HG02943 (cell line): ENCODE data around the gene ICAM5.
"Not testable (repeated sequence)": the region's sequence is repeated elsewhere in the genome, so short reads cannot be mapped to it uniquely, and the experiment has no call there.

Source experiments
- ATAC-seq: cut with Tn5 transposase; IDR thresholded peaks from one replicate; pipeline ENCODE4 v1.9.1; 2021; ENCODE audit warnings: mild to moderate bottlenecking, low read depth, moderate library complexity; ENCODE audit not compliant: unreplicated experiment

The ICAM5 gene

GRCh38 chr19:10317857-10318462 is 28.2 kb downstream of the ICAM5 start:
- ATAC-seq = no peak

GRCh38 chr19:10318807-10319682 is 29.3 kb downstream of the ICAM5 start:
- no peak for ATAC-seq

DNA sequence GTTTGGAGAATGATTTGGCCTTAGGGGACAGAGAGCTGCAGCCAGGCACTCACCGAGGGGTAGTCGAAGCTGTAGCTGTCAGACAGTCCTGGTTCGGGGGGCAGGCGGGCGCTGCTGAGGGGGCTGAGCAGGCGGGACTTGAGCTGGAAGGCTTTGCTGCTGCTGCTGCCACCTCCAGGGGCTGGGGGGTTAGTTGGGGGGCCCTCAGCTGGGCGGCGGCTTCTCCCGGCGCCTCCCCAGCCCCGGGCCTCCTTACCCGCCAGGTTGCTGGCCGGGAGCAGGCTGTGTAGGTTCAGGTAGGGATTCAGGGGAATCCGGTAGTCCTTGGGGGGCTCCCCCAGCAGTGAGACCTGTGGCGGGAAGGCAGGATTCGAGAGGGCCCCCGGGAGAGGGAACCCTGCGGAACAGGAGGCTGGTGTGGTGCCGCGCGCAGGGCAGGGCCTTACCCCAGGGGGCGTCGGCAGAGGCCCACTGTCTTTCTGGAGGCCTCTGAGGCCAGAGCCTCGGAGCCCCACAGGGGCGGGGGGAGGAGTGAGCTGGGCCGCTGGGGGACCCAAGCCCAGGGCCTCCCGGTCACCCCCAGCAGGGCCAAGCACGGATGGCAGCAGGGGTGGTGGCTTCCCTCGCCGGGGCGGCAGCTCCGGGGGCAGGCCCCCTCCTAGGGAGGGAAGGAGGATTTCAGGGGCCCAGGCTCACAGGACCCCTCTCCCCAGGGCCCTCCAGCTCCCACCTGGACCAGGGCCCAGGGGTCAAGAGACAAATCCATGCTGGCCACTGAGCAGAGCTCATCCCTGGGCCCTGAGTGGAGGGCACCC is 31.1 kb downstream of the ICAM5 start:
- no peak for ATAC-seq

DNA sequence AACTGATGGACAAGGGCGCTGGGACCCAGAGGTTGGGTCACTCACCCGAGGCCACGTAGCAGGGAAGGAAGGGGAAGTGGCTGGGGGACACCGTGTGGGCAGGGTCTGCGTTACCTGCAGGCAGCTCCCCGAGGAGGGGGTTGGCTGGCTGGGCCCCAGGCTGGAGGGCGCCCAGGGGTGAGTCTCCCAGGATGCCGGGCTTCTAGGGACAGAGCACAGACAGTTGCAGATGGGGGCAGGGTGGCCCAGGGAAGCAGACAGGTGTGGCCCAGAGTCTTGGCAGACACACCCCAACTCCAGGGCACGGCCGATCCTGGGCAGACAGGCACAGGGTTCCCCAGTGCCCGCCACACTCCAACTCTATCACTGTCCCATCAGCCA is 31.7 kb downstream of the ICAM5 start:
- ATAC-seq = no peak

DNA sequence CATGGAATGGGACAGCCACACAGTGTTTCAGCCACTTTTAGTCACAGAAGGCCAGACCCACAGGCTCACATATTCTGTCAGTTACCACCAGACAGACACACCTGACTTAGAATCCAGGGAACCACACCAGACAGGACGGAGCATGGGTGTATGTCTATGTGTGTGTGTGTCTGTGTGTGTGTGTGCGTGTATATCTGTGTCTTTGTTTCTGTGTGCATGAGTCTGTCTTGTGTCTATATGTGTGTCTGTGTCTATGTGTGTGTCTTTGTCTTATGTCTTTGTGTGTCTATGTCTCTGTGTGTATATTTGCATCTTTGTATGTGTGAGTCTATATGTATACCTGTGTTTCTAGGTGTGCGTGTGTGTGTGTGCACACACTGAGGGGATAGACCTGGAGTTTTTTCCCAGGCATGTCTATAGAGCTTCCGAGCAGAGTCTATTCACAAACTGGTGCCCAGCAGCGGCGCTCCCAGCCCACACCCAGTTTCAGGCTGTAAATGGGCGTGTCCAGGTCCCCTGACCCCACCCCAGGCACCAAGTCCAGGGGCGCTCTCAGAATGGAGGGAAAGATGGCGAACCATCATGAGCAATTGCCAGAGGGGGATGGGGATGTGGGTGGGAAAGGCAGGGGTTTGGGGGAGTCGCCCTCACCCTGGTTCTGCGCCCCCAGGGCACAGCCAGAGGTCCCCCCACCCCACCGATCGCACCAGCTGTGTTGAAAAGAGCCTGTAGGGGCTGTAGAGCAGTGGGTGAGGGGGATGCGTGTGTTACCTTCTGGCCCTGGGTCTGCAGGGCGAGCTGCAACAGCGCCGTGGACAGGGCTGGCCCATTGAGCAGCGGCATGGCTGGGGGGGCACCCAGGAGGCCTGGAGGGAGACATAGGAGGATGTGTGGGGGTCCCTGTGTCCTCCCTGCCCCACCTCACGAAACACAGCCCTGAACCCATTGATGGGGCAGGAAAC is 32.4 kb downstream of the ICAM5 start:
- ATAC-seq = no peak

DNA sequence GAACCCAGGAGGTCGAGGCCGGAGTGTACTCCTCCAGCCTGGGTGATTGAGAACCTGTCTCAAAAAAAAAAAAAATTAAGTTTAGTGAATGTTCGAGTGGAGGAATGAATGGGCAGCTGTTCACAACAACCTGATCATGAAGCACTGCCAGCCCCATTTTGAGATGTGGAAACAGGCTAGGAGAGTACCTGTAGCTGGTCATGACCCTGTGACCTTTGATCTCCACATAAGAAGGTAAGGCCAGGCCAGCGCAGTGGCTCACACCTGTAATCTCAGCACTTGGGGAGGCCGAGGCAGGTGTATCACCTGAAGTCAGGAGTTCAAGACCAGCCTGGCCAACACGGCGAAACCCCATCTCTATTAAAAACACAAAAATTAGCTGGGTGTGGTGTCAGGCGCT is 36.0 kb downstream of the ICAM5 start:
- ATAC-seq = no peak

DNA sequence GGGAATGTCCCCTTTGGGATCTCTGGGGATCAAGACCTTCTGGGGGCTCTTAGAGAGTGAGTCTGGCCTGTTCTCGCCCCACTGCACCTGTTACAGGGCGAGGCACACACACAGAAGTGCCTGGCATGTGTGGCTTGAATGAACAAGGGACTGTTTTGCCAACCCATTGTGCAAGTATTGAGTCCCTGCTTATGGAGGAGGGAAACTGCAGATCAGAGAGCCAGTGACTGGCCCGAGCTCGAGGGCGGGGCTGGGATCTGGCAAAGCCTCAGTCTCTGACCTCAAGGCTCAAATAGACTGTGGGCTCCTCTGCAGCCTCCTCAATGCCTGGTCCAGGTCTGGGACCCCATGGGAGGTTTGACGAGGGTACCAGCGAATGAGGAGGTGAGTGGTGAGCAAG is 38.0 kb downstream of the ICAM5 start:
- ATAC-seq = no peak

GRCh38 chr19:10328558-10329429 is 39.0 kb downstream of the ICAM5 start:
- ATAC-seq = no peak

GRCh38 chr19:10329555-10329954 is 39.8 kb downstream of the ICAM5 start:
- no peak for ATAC-seq

DNA sequence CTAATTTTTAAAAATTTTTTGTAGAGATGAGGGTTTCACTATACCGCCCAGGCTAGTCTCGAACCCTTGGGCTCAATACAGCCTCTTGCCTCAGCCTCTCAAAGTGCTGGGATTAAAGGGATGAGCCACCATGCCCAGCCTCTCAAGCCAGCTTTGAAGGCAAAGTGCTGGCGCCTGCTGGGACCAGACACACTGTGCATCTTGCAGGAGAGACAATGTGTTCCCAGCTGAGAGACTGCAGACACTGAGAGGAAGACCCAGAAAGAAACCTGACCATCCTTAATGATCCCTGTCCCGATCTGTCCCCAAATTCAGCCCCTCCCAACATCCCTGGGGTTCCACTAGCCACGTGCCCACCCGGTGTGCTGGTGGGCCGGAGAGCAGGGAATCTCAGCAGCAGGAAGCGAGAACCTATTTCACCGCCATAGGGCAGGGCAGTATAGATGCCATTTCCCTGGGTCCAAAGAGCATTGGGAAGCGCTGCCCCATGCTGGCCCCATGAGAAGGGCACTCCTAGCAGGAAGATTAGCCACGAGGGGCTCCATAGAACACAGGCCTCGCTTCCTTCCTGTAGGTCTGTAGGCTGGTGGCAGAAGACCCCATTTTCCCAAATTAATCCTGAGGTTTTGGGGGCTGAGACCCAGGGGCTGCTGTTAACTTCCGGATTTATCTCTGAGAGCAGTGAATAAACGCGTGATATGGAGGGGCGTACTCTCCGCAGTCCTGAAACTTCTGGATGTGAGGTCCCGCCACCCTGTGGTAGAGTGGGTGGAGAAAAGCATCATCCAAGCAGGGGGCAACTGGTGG is 42.6 kb downstream of the ICAM5 start:
- ATAC-seq = no peak

DNA sequence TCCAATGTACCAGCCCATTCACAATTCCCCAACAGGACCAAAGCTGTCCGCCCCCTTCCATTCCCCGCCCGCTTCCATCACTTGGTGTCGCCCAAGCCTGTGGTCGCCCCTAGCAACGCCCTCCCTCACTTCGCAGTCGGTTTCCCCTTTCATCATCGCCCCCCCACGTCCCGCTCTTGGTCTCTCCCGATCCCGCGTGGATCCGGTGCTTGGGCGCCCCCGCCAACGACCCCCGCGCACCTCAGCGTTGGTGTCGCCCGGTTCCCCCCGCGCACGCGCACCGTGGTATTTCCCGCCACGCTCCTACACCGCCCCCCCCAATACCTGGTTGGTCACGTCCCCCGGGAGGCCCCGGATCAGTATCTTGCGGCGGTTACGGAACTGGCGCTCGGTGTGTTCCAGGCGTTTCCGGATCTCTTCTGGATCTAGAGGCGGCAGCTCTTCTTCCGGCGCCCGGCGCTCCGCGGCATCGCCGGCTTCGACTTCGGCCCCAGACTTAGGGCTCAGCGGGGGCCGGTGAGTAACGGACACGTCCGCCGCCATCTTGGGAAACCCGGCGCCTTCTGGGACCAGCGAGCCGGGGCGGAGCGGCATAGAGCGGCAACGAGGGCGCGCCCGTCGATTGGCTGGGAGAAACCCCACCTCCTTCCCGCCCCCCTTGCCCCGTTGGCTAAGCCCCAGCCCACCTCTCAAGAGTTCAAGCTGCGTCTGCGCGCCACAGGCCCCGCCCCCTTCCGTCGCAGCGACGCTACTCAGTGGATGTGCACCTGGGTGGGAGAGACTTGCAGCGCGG is 43.4 kb downstream of the ICAM5 start, which contains the start of gene RAVER1:
RAVER1 (minus strand) TSS at position 565 of the 793 bp plus-strand sequence; CDS start at position 543, 22 bp downstream.
- peak; percentile 75 for ATAC-seq

DNA sequence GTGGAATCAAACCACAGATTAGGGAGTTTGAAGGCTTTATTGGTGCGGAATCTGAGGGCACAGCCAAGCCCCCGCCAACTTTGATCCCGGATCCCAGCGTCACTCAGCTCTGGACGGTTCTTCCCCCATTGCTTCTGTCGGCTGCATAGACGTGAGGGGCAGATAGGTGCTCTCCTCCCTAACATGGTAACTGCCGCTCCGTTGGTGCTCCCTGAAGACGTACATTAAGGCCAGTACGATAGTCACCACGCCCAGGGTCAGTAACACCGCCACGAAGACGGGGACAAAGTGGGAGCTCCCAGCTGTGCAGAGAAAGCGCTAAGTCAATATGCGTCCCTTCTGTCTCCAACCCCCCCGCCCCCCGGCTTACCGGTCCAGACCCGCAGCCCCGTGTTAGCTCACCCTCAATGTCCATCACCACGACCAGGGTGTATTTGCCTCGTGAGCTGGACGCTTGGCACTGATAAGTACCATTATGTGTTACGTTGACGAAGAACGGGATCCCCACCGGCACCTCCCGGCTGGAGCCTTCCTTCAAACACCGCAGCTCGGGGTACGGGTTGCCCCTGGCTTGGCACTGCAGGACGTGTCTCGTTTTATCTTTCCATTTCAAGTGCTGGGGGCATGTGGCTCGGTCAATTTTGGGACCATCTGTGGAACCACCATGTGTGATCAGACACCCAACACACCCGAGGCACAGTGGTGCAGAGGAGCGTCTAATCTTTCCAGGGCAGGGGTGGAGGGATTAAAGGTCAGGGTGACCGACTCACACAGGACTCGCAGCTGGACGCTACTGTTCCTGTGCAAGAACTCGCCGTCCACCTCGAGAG is 44.2 kb downstream of the ICAM5 start:
- no peak for ATAC-seq

DNA sequence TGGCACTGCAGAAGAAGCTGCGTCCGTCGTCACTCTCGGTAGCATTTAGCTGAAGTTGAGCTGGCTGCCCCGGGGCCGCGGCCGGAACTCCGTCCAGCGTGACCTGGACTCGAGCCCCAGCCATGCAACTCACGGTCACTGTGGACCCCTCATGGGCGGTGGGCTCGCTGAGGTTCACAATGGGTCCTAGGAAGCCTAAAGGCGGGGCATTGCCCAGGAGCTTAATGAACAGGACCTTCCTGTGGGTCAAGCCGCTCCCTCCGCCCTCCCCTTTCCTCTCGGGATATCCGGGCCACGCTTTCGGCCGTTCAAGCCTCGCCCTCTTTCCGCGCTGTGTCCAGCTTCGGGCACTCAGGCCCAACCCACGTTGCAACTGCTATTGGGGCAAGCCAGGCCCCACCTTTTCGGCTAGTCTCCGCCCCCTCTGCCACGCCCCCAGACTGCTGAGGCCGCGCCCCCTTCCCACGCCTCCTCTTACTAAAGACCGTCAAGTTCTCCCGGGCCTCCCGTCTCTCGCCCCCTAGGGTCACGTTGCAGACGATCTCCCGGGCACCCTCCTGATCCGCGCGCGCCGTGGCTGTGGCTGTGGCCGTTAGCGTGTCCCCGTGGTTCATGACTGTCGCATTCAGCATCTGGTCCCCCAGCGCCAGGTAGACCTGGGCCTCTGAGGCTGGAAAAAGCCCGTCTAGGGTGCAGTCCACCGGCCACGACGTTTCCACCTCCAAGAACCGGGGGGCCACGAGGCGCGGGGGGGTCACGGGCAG is 45.0 kb downstream of the ICAM5 start:
- ATAC-seq = no peak

DNA sequence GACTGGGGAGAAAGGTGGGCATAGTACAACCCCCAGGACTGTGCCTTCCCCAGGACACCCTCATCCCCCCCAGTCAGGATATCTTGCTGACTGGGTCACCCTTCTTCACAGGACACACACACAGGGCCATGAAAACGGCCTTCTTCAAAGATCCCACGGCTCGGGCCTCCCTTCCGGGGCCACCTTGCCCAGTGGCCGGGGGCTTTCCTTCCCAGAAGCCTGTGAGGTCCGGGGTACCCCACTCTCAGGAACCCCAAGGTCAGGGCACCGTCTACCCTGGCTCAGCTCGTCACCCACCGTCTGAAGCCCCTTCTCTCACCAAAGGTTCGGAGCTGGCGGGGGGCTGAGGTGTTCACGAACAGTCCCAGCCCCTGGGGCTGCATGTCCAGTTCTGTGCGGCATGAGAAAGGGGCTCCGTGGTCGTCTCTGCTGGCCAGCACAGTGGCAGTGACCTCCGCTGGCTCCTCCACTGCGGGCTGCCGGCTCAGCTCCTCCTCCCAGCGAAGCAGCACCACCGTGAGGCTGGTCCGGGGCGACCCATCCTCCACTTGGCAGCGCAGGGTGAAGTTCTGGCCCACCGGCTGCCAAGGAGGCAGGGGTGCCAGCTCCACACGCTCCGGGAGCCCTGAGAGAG is 45.7 kb downstream of the ICAM5 start:
- ATAC-seq = no peak

DNA sequence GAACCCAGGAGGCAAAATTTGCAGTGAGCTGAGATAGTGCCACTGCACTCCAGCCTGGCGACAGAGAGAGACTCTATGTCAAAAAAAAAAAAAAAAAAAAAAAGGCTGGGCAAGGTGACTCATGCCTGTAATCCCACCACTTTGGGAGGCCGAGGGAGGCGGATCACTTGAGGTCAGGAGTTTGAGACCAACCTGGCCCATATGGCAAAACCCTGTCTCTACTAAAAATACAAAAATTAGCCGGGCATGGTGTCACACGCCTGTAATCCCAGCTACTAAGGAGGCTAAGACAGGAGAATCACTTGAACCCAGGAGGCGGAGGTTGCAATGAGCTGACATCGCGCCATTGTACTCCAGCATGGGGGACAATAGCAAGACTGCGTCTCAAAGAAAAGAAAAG is 47.0 kb downstream of the ICAM5 start:
- ATAC-seq = not testable (repeated sequence)
